Bronchial epithelial cell (primary cell): ENCODE measurements around the gene KMT2E. TPM values are rescaled to one million over a fixed set of nuclear protein-coding genes. Genes with fewer than 3 reads are reported as not detected.

Experiments
- DNase-seq: peaks from one replicate; pipeline ENCODE4 v3.0.0-alpha.2; 2010; ENCODE audit warnings: low read depth
- FAIRE-seq: peaks from 2 replicates; lab custom pipeline; 2011; peaks lifted over from hg19 to GRCh38; lab: Jason Lieb, UNC
- H3K27me3 ChIP-seq: 2 replicates; pipeline ENCODE4 v1.5.1; 2011; ENCODE audit warnings: low read length; ENCODE audit not compliant: control insufficient read depth, insufficient read depth
- H3K36me3 ChIP-seq: 2 replicates; pipeline ENCODE4 v1.5.1; 2011; ENCODE audit warnings: low read length; ENCODE audit not compliant: control insufficient read depth, insufficient read depth
- H3K4me3 ChIP-seq: 2 replicates; pipeline ENCODE4 v1.5.1; 2011; ENCODE audit warnings: mild to moderate bottlenecking, low read depth, low read length, control low read depth
- total RNA-seq: library from RNA; depleted of rRNA; stranded (reverse); fragments of >200 nt; gene quantifications from 2 replicates; pipeline ENCODE4 v1.2.1, GENCODE V29; 2014
- TF ChIP-seq, protein P1 (sequence below): IDR thresholded peaks from 2 replicates; pipeline ENCODE4 v1.5.1; 2011; ENCODE audit warnings: mild to moderate bottlenecking, moderate library complexity, low read length, control low read depth, inconsistent platforms; ENCODE audit not compliant: insufficient read depth, severe bottlenecking

Gene KMT2E
- total RNA-seq, 1 donor from 2014 or later = 79.8 TPM

DNA sequence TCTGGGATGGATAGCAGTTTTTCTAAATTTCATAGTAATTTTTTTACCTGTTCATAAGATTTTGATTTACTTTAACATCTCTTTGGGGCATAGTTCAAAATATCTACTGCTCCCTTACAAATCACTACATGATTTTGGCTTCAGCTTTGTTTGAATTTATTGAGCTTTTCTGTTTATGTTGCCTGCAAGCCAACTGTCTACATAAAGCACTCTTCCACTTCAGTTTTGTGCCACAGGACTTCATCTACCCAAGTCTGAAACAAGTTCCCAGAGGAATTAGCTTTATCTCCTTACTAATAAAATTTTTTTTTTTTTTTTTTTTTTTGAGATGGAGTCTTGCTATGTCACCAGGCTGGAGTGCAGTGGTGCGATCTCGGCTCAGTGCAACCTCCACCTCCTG lies 45.4 kb upstream of the KMT2E start:
- FAIRE-seq = no peak
- no peak overlapping the region for H3K4me3 ChIP-seq
- H3K36me3 ChIP-seq = no peaks in the 10 kb centered on the region
- no peak for DNase-seq
- H3K27me3 ChIP-seq = no peaks in the 10 kb centered on the region
- TF ChIP-seq, protein P1, sequence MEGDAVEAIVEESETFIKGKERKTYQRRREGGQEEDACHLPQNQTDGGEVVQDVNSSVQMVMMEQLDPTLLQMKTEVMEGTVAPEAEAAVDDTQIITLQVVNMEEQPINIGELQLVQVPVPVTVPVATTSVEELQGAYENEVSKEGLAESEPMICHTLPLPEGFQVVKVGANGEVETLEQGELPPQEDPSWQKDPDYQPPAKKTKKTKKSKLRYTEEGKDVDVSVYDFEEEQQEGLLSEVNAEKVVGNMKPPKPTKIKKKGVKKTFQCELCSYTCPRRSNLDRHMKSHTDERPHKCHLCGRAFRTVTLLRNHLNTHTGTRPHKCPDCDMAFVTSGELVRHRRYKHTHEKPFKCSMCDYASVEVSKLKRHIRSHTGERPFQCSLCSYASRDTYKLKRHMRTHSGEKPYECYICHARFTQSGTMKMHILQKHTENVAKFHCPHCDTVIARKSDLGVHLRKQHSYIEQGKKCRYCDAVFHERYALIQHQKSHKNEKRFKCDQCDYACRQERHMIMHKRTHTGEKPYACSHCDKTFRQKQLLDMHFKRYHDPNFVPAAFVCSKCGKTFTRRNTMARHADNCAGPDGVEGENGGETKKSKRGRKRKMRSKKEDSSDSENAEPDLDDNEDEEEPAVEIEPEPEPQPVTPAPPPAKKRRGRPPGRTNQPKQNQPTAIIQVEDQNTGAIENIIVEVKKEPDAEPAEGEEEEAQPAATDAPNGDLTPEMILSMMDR = no peak

DNA sequence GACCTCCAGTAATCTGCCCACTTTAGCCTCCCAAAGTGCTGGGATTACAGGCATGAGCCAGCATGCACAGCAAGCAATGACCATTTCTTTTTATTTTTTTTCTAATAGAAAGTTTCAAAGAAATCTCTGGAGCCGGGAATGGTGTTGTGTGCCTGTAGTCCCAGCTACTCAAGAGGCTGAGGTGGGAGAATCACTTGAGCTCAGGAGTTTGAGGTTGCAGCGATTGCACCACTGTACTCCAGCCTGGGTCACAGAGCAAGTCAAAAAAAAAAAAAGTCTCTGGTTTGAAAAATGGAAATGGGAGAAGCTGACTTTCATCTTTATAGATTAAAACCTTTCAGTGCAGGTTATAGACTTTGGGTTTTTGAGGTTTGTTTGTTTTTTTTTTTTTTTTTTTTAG lies 44.8 kb upstream of the KMT2E start:
- TF ChIP-seq, protein P1 = no peak

DNA sequence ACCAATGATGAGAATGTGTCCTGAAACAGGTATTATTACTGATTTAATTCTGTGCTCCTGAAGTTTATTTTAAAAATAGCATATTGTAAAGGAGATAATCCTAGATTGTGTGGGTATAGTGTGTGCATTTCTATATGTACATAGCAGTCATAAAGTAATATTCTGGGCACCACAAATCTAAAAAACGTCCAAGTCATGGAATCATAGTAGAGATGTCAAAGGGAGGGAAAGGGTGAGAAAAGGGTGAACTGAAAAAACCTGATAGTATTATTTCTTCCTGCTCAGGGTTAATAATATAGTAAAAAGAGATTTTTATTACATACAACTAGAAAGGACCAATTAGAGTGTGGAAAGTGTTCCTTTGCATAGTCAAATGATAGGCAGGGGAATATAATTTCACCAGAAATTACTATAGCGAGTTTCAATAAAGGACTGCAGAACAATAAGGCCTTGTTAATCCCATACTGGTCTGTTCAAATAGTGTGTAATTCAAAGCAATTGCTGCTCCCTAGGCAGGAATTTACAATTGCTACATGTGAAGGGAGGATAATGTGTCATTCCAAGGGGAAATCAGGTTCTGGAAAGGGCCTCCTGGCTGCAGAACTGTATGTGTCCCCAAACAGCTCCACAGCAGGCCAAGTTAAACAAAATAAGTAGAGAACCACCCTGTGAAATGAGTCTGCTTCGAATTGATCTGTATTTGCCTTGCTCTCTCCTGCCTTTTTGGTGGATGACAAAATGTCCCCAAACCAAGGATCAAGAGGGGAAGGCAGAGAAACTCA lies 42.5 kb upstream of the KMT2E start:
- TF ChIP-seq, protein P1 = peak; percentile 14
- DNase-seq (peak; percentile 89), FAIRE-seq (no peak)
- H3K27me3 ChIP-seq = no peaks in the 10 kb centered on the region
- H3K36me3 ChIP-seq = no peaks in the 10 kb centered on the region
- no peak overlapping the region for H3K4me3 ChIP-seq

More for the DNA sequence above, 44.8 kb upstream of the KMT2E start:
- no peaks in the 10 kb centered on the region for H3K36me3 ChIP-seq
- no peak overlapping the region for H3K4me3 ChIP-seq
- DNase-seq (no peak), FAIRE-seq (no peak)
- H3K27me3 ChIP-seq = no peaks in the 10 kb centered on the region

DNA sequence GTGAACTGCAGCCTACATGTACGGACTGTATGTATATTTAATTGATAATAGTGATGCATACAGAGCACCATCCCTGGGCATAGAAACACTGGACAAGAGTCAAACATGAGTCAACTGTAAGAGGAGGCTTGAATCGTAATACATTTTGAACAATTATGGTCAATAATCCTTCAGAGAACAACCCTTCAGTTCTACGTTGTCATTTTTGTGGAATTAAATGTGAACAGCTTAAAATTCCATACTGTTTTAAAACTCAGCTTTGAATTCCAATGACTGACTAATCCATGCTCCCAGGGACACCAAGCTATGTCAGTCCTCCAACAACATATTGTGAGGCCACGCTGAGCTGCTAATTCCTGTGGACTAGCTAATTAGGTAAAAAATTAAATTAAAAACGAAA lies 41.5 kb upstream of the KMT2E start:
- Histone ChIP-seq H3K27me3 (no peaks in the 10 kb centered on the region), H3K36me3 (no peaks in the 10 kb centered on the region), H3K4me3 (no peak overlapping the region)
- no peak for FAIRE-seq
- peak; percentile 61 for DNase-seq
- TF ChIP-seq, protein P1 = no peak

DNA sequence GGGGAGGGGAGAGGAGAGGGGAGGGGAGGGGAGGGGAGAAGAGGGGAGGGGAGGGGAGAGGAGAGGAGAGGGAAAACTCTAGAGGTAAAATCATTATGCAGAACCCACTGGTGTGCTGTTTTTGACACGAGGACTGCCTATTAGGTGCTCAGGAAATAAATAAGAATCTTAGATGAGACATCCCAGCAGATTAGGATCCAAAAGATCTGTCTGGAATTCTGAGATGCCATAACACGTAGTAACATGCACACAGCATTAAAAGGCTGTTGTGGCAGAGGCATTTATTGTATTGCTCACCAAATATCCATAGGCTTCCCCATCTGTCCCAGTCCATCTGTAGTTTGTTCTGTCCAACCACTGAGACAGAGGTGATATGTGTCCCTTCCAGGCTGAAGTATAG lies 40.8 kb upstream of the KMT2E start:
- DNase-seq = peak; percentile 93
- FAIRE-seq = no peak
- TF ChIP-seq, protein P1 = no peak
- no peaks in the 10 kb centered on the region for H3K36me3 ChIP-seq
- H3K4me3 ChIP-seq = no peak overlapping the region
- H3K27me3 ChIP-seq = no peaks in the 10 kb centered on the region
